GM21526 (cell line): ENCODE results near the gene POLR1D.
"Not testable (repeated sequence)": the region's sequence is repeated elsewhere in the genome, so short reads cannot be mapped to it uniquely, and the experiment has no call there.

Experiments used
- ATAC-seq: cut with Tn5 transposase; IDR thresholded peaks from one replicate; pipeline ENCODE4 v1.9.1; 2021; ENCODE audit warnings: moderate library complexity; ENCODE audit not compliant: unreplicated experiment, low FRiP score

POLR1D gene

GRCh38 chr13:27613628-27614027 is 8.1 kb upstream of the POLR1D start:
- ATAC-seq = no peak

- no peak for ATAC-seq
Observed at GRCh38 chr13:27617881-27618321, 3.8 kb upstream of the POLR1D start.

- ATAC-seq = no peak
Observed at GRCh38 chr13:27619093-27619727, 2.5 kb upstream of the POLR1D start.

- peak; percentile 36 for ATAC-seq
Observed at GRCh38 chr13:27619728-27620376, 1.8 kb upstream of the POLR1D start.

- peak; percentile 81 for ATAC-seq
Observed at GRCh38 chr13:27620377-27621115, 1.1 kb upstream of the POLR1D start, which contains the start of gene LNX2. LNX2 (minus strand) TSS chr13:27620529; CDS start chr13:27581703, 38,826 bp downstream.

- no peak for ATAC-seq
Observed at GRCh38 chr13:27621116-27621365, 651 bp upstream of the POLR1D start.

GRCh38 chr13:27622102-27622820 is 569 bp downstream of the POLR1D start:
- peak; percentile 0 for ATAC-seq

- no peak for ATAC-seq
Observed at GRCh38 chr13:27622881-27623280, 1.2 kb downstream of the POLR1D start.

GRCh38 chr13:27624071-27624470 is 2.4 kb downstream of the POLR1D start:
- no peak for ATAC-seq

GRCh38 chr13:27625839-27626238 is 4.1 kb downstream of the POLR1D start:
- ATAC-seq = no peak

GRCh38 chr13:27627380-27627779 is 5.7 kb downstream of the POLR1D start:
- ATAC-seq = no peak

- ATAC-seq = no peak
Observed at GRCh38 chr13:27628081-27628480, 6.4 kb downstream of the POLR1D start.

- not testable (repeated sequence) for ATAC-seq
Observed at GRCh38 chr13:27628766-27629165, 7.1 kb downstream of the POLR1D start.

- no peak for ATAC-seq
Observed at GRCh38 chr13:27631156-27631555, 9.5 kb downstream of the POLR1D start.

GRCh38 chr13:27631665-27632064 is 10.0 kb downstream of the POLR1D start:
- no peak for ATAC-seq

GRCh38 chr13:27632214-27632613 is 10.5 kb downstream of the POLR1D start:
- ATAC-seq = no peak

- no peak for ATAC-seq
Observed at GRCh38 chr13:27632648-27633047, 11.0 kb downstream of the POLR1D start.

- ATAC-seq = no peak
Observed at GRCh38 chr13:27634231-27634630, 12.5 kb downstream of the POLR1D start.

- no peak for ATAC-seq
Observed at GRCh38 chr13:27634791-27635190, 13.1 kb downstream of the POLR1D start.

GRCh38 chr13:27635266-27635665 is 13.6 kb downstream of the POLR1D start:
- no peak for ATAC-seq
